Hepatocyte (in vitro differentiated cells): ENCODE measurements around the gene ZNF667. TPM values are rescaled to one million over a fixed set of nuclear protein-coding genes. Genes with fewer than 3 reads are reported as not detected.

Experiments
- DNase-seq: peaks from one replicate; pipeline ENCODE4 v3.0.0-alpha.2; 2016; ENCODE audit warnings: low spot score
- H2AFZ ChIP-seq: fragments of 200-600 bp; sonication (generic); 2 replicates; pipeline ENCODE4 v1.6.0; 2016; ENCODE audit warnings: antibody characterized with exemption, mild to moderate bottlenecking
- H3K27ac ChIP-seq: fragments of 200-600 bp; sonication (generic); 2 replicates; pipeline ENCODE4 v1.5.1; 2016; ENCODE audit warnings: mild to moderate bottlenecking
- H3K27me3 ChIP-seq: fragments of 200-600 bp; sonication (generic); 2 replicates; pipeline ENCODE4 v1.6.1; 2016
- H3K36me3 ChIP-seq: fragments of 200-600 bp; sonication (generic); replicated peaks from 2 replicates; pipeline ENCODE4 v1.5.1; 2016; ENCODE audit warnings: low read depth; ENCODE audit not compliant: insufficient read depth
- H3K4me1 ChIP-seq: fragments of 200-600 bp; sonication (generic); 2 replicates; pipeline ENCODE4 v1.5.1; 2016; ENCODE audit warnings: mild to moderate bottlenecking, moderate library complexity; ENCODE audit not compliant: insufficient read depth
- H3K4me2 ChIP-seq: fragments of 200-600 bp; sonication (generic); 2 replicates; pipeline ENCODE4 v1.6.0; 2016
- H3K4me3 ChIP-seq: fragments of 200-600 bp; sonication (generic); 2 replicates; pipeline ENCODE4 v1.5.1; 2016; ENCODE audit warnings: mild to moderate bottlenecking
- H3K79me2 ChIP-seq: fragments of 200-600 bp; sonication (generic); 2 replicates; pipeline ENCODE4 v1.6.0; 2017; ENCODE audit warnings: mild to moderate bottlenecking
- H3K9me2 ChIP-seq: fragments of 200-600 bp; sonication (generic); replicated peaks from 2 replicates; pipeline ENCODE4 v1.6.0; 2017; ENCODE audit warnings: mild to moderate bottlenecking; ENCODE audit not compliant: insufficient read depth
- H3K9me3 ChIP-seq: fragments of 200-600 bp; sonication (generic); 2 replicates; pipeline ENCODE4 v1.5.1; 2016; ENCODE audit warnings: low read depth, mild to moderate bottlenecking
- H4K20me1 ChIP-seq: fragments of 200-600 bp; sonication (generic); 2 replicates; pipeline ENCODE4 v1.6.0; 2016; ENCODE audit warnings: mild to moderate bottlenecking; ENCODE audit not compliant: insufficient read depth, poor library complexity, severe bottlenecking
- CTCF ChIP-seq: fragments of 200-600 bp; sonication (generic); IDR thresholded peaks from 2 replicates; pipeline ENCODE4 v1.5.1; 2016; ENCODE audit warnings: antibody characterized with exemption, mild to moderate bottlenecking; ENCODE audit not compliant: poor library complexity
- EZH2 ChIP-seq: fragments of 200-600 bp; sonication (generic); IDR thresholded peaks from 2 replicates; pipeline ENCODE4 v1.6.1; 2016; ENCODE audit warnings: antibody characterized with exemption, mild to moderate bottlenecking, borderline replicate concordance
- EZH2phosphoT487 ChIP-seq: fragments of 200-600 bp; sonication (generic); IDR thresholded peaks from one replicate; pipeline ENCODE4 v1.6.1; 2018; ENCODE audit warnings: antibody characterized with exemption, mild to moderate bottlenecking, low read depth, moderate library complexity; ENCODE audit not compliant: unreplicated experiment, severe bottlenecking
- WGBS: methylation state at CpG from one replicate; pipeline ENCODE4 v1.1.6; 2016; ENCODE audit warnings: low lambda C conversion rate; ENCODE audit errors: missing lambda C conversion rate; 5-methylcytosine and 5-hydroxymethylcytosine counted together
- polyA plus RNA-seq: library from polyadenylated mRNA; unstranded; fragments of >200 nt; fragmentation: Nextera tagmentation; extraction: Ambion mirVana; gene quantifications from 2 replicates; pipeline ENCODE4 v1.2.1, GENCODE V29; 2016
- total RNA-seq: library from RNA; depleted of rRNA; stranded (reverse); fragments of >200 nt; gene quantifications from 2 replicates; pipeline ENCODE4 v1.2.3, GENCODE V29; 2014

ZNF667 gene
- total and polyA plus RNA-seq, 2 experiments from 2014 or later: 2.4 to 3.4 TPM

DNA sequence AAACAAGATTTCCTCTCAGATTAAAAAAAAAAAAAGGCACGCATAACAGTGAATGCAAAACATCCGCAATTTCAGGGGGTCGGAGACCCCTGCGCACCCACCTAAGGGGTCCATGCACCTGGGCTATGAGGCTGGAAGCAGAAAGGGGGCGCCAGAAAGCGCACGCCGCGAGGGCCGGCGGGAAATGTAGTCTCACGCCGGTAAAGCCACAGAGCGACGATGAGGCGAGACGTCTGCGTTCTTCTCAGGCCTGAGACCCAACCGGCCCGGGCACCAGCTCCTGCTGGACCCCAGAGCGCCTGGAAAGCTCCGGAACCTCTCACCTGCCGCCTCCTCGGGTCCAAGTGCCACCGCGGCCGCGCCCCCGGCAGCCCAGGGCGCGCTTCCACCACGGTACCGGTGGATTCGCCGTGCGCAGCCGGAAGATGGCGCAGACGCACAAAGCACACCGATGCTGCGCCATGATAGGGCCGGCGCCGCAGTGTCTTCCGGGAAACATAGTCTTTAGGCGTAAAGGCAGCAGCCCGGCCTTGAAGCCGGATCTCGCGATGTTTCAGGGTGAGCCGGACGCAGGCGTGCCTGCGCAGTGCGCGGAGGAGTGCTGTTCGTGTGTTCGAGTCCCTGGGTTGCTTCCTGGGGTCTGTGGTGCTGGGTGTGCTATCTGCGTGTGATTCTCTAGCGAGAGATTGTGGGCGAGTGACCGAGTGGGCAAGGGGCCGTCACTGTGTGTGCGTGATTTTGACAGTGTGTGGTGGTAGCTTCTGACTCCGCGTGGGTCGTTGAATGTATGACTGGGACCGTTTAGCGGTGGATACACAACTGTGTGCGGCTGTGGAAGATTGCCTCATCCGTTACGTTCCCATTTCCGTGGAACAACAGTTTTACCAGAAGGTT, 83.8 kb downstream of the ZNF667 start, which contains the start of gene ZNF582:
ZNF582 (minus strand) TSS at position 416 of the 894 bp plus-strand sequence. CDS start 1,782 bp downstream, outside the sequence.
- Histone ChIP-seq H3K4me2 (peak within 1 kb of the TSS; percentile 92), H3K9me2 (no peaks in the 10 kb centered on the region), H3K27ac (peak within 1 kb of the TSS; percentile 96), H4K20me1 (no peaks in the 10 kb centered on the region), H2AFZ (peak within 1 kb of the TSS; percentile 100), H3K36me3 (no peaks in the 10 kb centered on the region), H3K27me3 (no peaks in the 10 kb centered on the region), H3K4me3 (peak within 1 kb of the TSS; percentile 85), H3K9me3 (no peaks in the 10 kb centered on the region), H3K4me1 (no peaks in the 10 kb centered on the region), H3K79me2 (peaks cover 6% of the 10 kb centered on the region)
- peak; percentile 89 for TF ChIP-seq CTCF
- no peak for TF ChIP-seq EZH2
- TF ChIP-seq EZH2phosphoT487: no peak
- WGBS: 4% methylated on average over 73 of the region's 73 CpGs
- peak; percentile 98 for DNase-seq

Other genes starting within 250 kb of the ZNF667 start
- not detected in 2 replicates for gene EDDM13, start 204.6 kb downstream of the ZNF667 start, total RNA-seq
- gene EDDM13, start 204.6 kb downstream of the ZNF667 start, polyA plus RNA-seq: 1.3 TPM in 1 of 2 replicates, not detected in the other
- 7.0 and 10.6 TPM in 2 replicates for gene ZSCAN5A, start 162.5 kb downstream of the ZNF667 start, total RNA-seq
- gene ZSCAN5A, start 162.5 kb downstream of the ZNF667 start, polyA plus RNA-seq: 4.9 and 7.3 TPM in 2 replicates
- gene ZNF582, start 83.8 kb downstream of the ZNF667 start, total RNA-seq: 3.2 and 3.9 TPM in 2 replicates
- 4.5 and 5.6 TPM in 2 replicates for gene ZNF582, start 83.8 kb downstream of the ZNF667 start, polyA plus RNA-seq
- gene ZNF583, start 73.0 kb downstream of the ZNF667 start, total RNA-seq: 9.7 and 11.8 TPM in 2 replicates
- gene ZNF583, start 73.0 kb downstream of the ZNF667 start, polyA plus RNA-seq: 4.8 and 7.4 TPM in 2 replicates
- 1.8 and 2.1 TPM in 2 replicates for gene ZNF471, start 30.5 kb upstream of the ZNF667 start, total RNA-seq
- 1.7 and 2.5 TPM in 2 replicates for gene ZNF471, start 30.5 kb upstream of the ZNF667 start, polyA plus RNA-seq
- gene ZFP28, start 61.6 kb upstream of the ZNF667 start, total RNA-seq: 4.7 and 5.7 TPM in 2 replicates
- gene ZFP28, start 61.6 kb upstream of the ZNF667 start, polyA plus RNA-seq: 3.5 and 4.1 TPM in 2 replicates
- gene ZNF470, start 90.1 kb upstream of the ZNF667 start, total RNA-seq: 2.5 and 4.9 TPM in 2 replicates
- gene ZNF470, start 90.1 kb upstream of the ZNF667 start, polyA plus RNA-seq: 1.7 and 1.8 TPM in 2 replicates
- gene ZNF71, start 118.0 kb upstream of the ZNF667 start, total RNA-seq: 5.2 and 9.5 TPM in 2 replicates
- 5.8 and 9.2 TPM in 2 replicates for gene ZNF71, start 118.0 kb upstream of the ZNF667 start, polyA plus RNA-seq
- gene SMIM17, start 165.8 kb upstream of the ZNF667 start, total RNA-seq: not detected in 2 replicates
- gene SMIM17, start 165.8 kb upstream of the ZNF667 start, polyA plus RNA-seq: 0.45 and 0.47 TPM in 2 replicates
- gene ZNF835, start 194.4 kb upstream of the ZNF667 start, total RNA-seq: not detected in 2 replicates
- gene ZNF835, start 194.4 kb upstream of the ZNF667 start, polyA plus RNA-seq: not detected in 2 replicates